H1 (cell line): ENCODE measurements around the gene RIN2. TPM values are rescaled to one million over a fixed set of nuclear protein-coding genes. Genes with fewer than 3 reads are reported as not detected.

Experiments used
- CTCF ChIA-PET: fragments of 300-600 bp; sonication (Branson Sonifier 250); formaldehyde crosslinking; loops from one replicate; lab custom pipeline; 2021; ENCODE audit not compliant: partially characterized antibody; lab: Charles Lee
- POLR2A ChIA-PET: fragments of 300-600 bp; sonication (Branson Sonifier 250); formaldehyde crosslinking; loops from one replicate; lab custom pipeline; 2021; ENCODE audit warnings: inconsistent platforms; ENCODE audit not compliant: partially characterized antibody; lab: Charles Lee
- DNase-seq, 2 experiments: peaks; one replicate each; pipeline versions ENCODE4 v3.0.0 to v3.0.0-alpha.2; 2010 to 2022; ENCODE audit warnings: low spot score in 2 of 2, low read depth in 1 of 2, mixed read lengths in 1 of 2
- FAIRE-seq: peaks from 2 replicates; lab custom pipeline; 2011; peaks lifted over from hg19 to GRCh38; lab: Jason Lieb, UNC
- H2AFZ ChIP-seq: 2 replicates; pipeline ENCODE4 v1.8.1; 2012; ENCODE audit warnings: low read length, inconsistent platforms
- H2AK5ac ChIP-seq: 2 replicates; pipeline ENCODE4 v1.6.1; 2013; ENCODE audit warnings: low read depth, low read length
- H2BK120ac ChIP-seq: replicated peaks from 2 replicates; pipeline ENCODE3; 2013; ENCODE audit warnings: low read depth, low read length, inconsistent platforms
- H2BK12ac ChIP-seq: 2 replicates; pipeline ENCODE4 v1.6.1; 2013; ENCODE audit warnings: low read depth, low read length
- H2BK15ac ChIP-seq: 2 replicates; pipeline ENCODE4 v1.6.1; 2013; ENCODE audit warnings: low read length
- H2BK20ac ChIP-seq: 2 replicates; pipeline ENCODE4 v1.6.1; 2013; ENCODE audit warnings: low read length
- H2BK5ac ChIP-seq: 2 replicates; pipeline ENCODE4 v1.6.1; 2013; ENCODE audit warnings: low read depth, low read length
- H3K14ac ChIP-seq: 2 replicates; pipeline ENCODE4 v1.6.1; 2013; ENCODE audit warnings: inconsistent platforms; ENCODE audit not compliant: insufficient read length
- H3K18ac ChIP-seq: 2 replicates; pipeline ENCODE4 v1.6.1; 2013; ENCODE audit warnings: low read length; ENCODE audit errors: extremely low read depth
- H3K23ac ChIP-seq: 2 replicates; pipeline ENCODE4 v1.6.1; 2013; ENCODE audit warnings: inconsistent platforms; ENCODE audit not compliant: insufficient read length
- H3K23me2 ChIP-seq: 2 replicates; pipeline ENCODE4 v1.6.1; 2013; ENCODE audit warnings: low read depth, low read length
- H3K27ac ChIP-seq: 2 replicates; pipeline ENCODE4 v1.6.1; 2011; ENCODE audit warnings: low read depth, low read length, inconsistent platforms
- H3K27me3 ChIP-seq, 4 experiments: replicated peaks in 1 of 4; 1 replicate in 1 of 4; 2 replicates in 3 of 4; pipeline versions ENCODE4 v1.6.1 to v1.8.1; 2011 to 2013; ENCODE audit warnings: low read length in 3 of 4, mild to moderate bottlenecking in 3 of 4, inconsistent platforms in 2 of 4, mixed read lengths in 2 of 4, moderate library complexity in 1 of 4; ENCODE audit not compliant: control insufficient read depth in 3 of 4, insufficient read depth in 3 of 4; ENCODE audit errors: extremely low read depth in 1 of 4
- H3K36me3 ChIP-seq, 4 experiments: 2 replicates each; pipeline versions ENCODE4 v1.6.1 to v1.8.1; 2011 to 2013; ENCODE audit warnings: mild to moderate bottlenecking in 4 of 4, low read length in 3 of 4, moderate library complexity in 2 of 4, control low read depth in 1 of 4, inconsistent platforms in 1 of 4; ENCODE audit not compliant: insufficient read depth in 4 of 4, control insufficient read depth in 2 of 4
- H3K4ac ChIP-seq: replicated peaks from 2 replicates; pipeline ENCODE3; 2013; ENCODE audit warnings: low read length, low read depth, mixed read lengths, inconsistent platforms; ENCODE audit not compliant: insufficient read length
- H3K4me1 ChIP-seq, 4 experiments: replicated peaks in 1 of 4; 1 replicate in 1 of 4; 2 replicates in 3 of 4; pipeline versions ENCODE4 v1.6.1 to v1.8.1; 2011 to 2013; ENCODE audit warnings: low read length in 3 of 4, inconsistent platforms in 2 of 4, mixed read lengths in 1 of 4; ENCODE audit not compliant: insufficient read depth in 4 of 4, control insufficient read depth in 3 of 4
- H3K4me2 ChIP-seq, 2 experiments: 2 replicates each; pipeline versions ENCODE4 v1.6.1 to v1.8.1; 2011 to 2013; ENCODE audit warnings: low read depth in 2 of 2, low read length in 2 of 2, control low read depth in 1 of 2, inconsistent platforms in 1 of 2, mild to moderate bottlenecking in 1 of 2; ENCODE audit not compliant: insufficient read depth in 1 of 2
- H3K4me3 ChIP-seq, 4 experiments: fragments of 200-600, 300-600 bp in 1 of 4; sonication (generic), shearing (Covaris generic), sonication (Bioruptor Twin) in 1 of 4; 2 replicates each; pipeline versions ENCODE4 v1.5.1 to v1.8.1; 2011 to 2016; ENCODE audit warnings: low read length in 4 of 4, low read depth in 3 of 4, control low read depth in 2 of 4, inconsistent platforms in 2 of 4, mild to moderate bottlenecking in 2 of 4, mixed read lengths in 1 of 4, moderate library complexity in 1 of 4; ENCODE audit not compliant: insufficient read depth in 2 of 4; ENCODE audit errors: extremely low read depth in 1 of 4
- H3K56ac ChIP-seq: replicated peaks from 2 replicates; pipeline ENCODE3; 2013; ENCODE audit warnings: low read depth, mild to moderate bottlenecking, mixed read lengths, low read length, inconsistent platforms; ENCODE audit not compliant: insufficient read length
- H3K79me1 ChIP-seq: 2 replicates; pipeline ENCODE4 v1.6.1; 2013; ENCODE audit warnings: low read depth, low read length, control low read depth
- H3K79me2 ChIP-seq, 2 experiments: 2 replicates each; pipeline versions ENCODE4 v1.6.1 to v1.8.1; 2012 to 2013; ENCODE audit warnings: low read length in 2 of 2, mild to moderate bottlenecking in 2 of 2, inconsistent platforms in 1 of 2; ENCODE audit not compliant: insufficient read depth in 2 of 2, control insufficient read depth in 1 of 2
- H3K9ac ChIP-seq, 4 experiments: replicated peaks in 1 of 4; 1 replicate in 1 of 4; 2 replicates in 3 of 4; pipeline versions ENCODE4 v1.6.1 to v1.8.1; 2011 to 2013; ENCODE audit warnings: low read depth in 3 of 4, low read length in 3 of 4, control low read depth in 2 of 4, mild to moderate bottlenecking in 2 of 4, moderate library complexity in 2 of 4, inconsistent platforms in 1 of 4; ENCODE audit errors: extremely low read depth in 1 of 4
- H3K9me3 ChIP-seq, 2 experiments: 2 replicates each; pipeline versions ENCODE4 v1.6.1 to v1.8.1; 2012 to 2013; ENCODE audit warnings: mild to moderate bottlenecking in 2 of 2, moderate library complexity in 2 of 2, control low read depth in 1 of 2, inconsistent platforms in 1 of 2, low read depth in 1 of 2, low read length in 1 of 2, mixed read lengths in 1 of 2; ENCODE audit not compliant: insufficient read depth in 2 of 2
- H4K20me1 ChIP-seq, 2 experiments: replicated peaks in 1 of 2; 2 replicates each; pipeline versions ENCODE3 to v1.8.1; 2011 to 2013; ENCODE audit warnings: inconsistent platforms in 2 of 2, low read length in 2 of 2, mild to moderate bottlenecking in 1 of 2; ENCODE audit not compliant: insufficient read depth in 2 of 2, control insufficient read depth in 1 of 2
- H4K5ac ChIP-seq: 2 replicates; pipeline ENCODE4 v1.6.1; 2013; ENCODE audit warnings: low read length, low read depth, mixed read lengths, inconsistent platforms; ENCODE audit not compliant: insufficient read length
- H4K8ac ChIP-seq: 2 replicates; pipeline ENCODE4 v1.8.0; 2013; ENCODE audit warnings: mild to moderate bottlenecking, moderate library complexity, low read length, inconsistent platforms; ENCODE audit not compliant: insufficient read depth; ENCODE audit errors: extremely low read depth
- H4K91ac ChIP-seq: replicated peaks from 2 replicates; pipeline ENCODE3; 2013; ENCODE audit warnings: low read length, mixed read lengths, inconsistent platforms; ENCODE audit not compliant: insufficient read length
- CTCF ChIP-seq, 3 experiments: IDR thresholded peaks; 1 replicate in 2 of 3; 2 replicates in 1 of 3; pipeline versions ENCODE4 v1.5.1 to v1.6.1; 2011; ENCODE audit warnings: low read length in 3 of 3, mild to moderate bottlenecking in 3 of 3, inconsistent platforms in 2 of 3, low read depth in 1 of 3, moderate library complexity in 1 of 3; ENCODE audit not compliant: insufficient read depth in 1 of 3; ENCODE audit errors: control extremely low read depth in 1 of 3
- POLR2A ChIP-seq, 2 experiments: IDR thresholded peaks; 1 replicate in 1 of 2; 2 replicates in 1 of 2; pipeline ENCODE4 v1.6.1; 2011; ENCODE audit warnings: low read depth in 2 of 2, low read length in 2 of 2, mild to moderate bottlenecking in 2 of 2; ENCODE audit errors: control extremely low read depth in 1 of 2
- WGBS, 2 experiments: shearing (Covaris generic) in 1 of 2; methylation state at CpG; one replicate each; pipeline versions ENCODE4 v1.1.6 to v1.1.7; 2013 to 2015; ENCODE audit warnings: low lambda C conversion rate in 2 of 2, mixed read lengths in 2 of 2, inconsistent platforms in 1 of 2, low coverage in 1 of 2, missing lambda C conversion rate in 1 of 2; ENCODE audit not compliant: insufficient replicate concordance in 2 of 2, insufficient coverage in 1 of 2, insufficient read length in 1 of 2; ENCODE audit errors: extremely low coverage in 1 of 2, missing lambda C conversion rate in 1 of 2; 5-methylcytosine and 5-hydroxymethylcytosine counted together
- polyA plus RNA-seq, 7 experiments: library from polyadenylated mRNA; depleted of rRNA in 3 of 7; stranded (reverse) in 5 of 7; unstranded in 2 of 7; fragments of >200 nt in 5 of 7; fragments of 200-250 nt in 2 of 7; gene quantifications; 1 replicate in 5 of 7; 2 replicates in 1 of 7; 4 replicates in 1 of 7; pipeline versions ENCODE4 v1.2.1 to v1.2.3, GENCODE V29; 2011 to 2013; ENCODE audit warnings: missing spikeins in 2 of 7, mixed read lengths in 2 of 7
- total RNA-seq: library from RNA; stranded (reverse); fragmentation: NEBNext Ultra II Directional; extraction: Animal tissue kit (Norgen Biotek cat#: 25700); gene quantifications from 2 replicates; pipeline ENCODE4 v1.2.1, GENCODE V29; 2021

The RIN2 gene
- total and polyA plus RNA-seq, 2 of the 8 experiments (the other 6 are each of a cell fraction or from before 2014, with no cell fraction given), result 0.20 to 1.3 TPM

- no peak overlapping the region for H4K8ac ChIP-seq
- H3K4me1 ChIP-seq, result no peaks in the 10 kb centered on the region
- H3K23ac ChIP-seq, result no peak overlapping the region
- H3K79me1 ChIP-seq, result no peaks in the 10 kb centered on the region
- no peak overlapping the region for H4K5ac ChIP-seq
- H4K91ac ChIP-seq, result no peak overlapping the region
- ChIA-PET POLR2A (interaction anchor here (1.0 kb wide), 1 partner anchor 11 kb away, joined by 3 read pairs; no protein-coding TSS in a partner anchor), CTCF (no interaction called here)
- no peaks in the 10 kb centered on the region for H3K27me3 ChIP-seq
- no peak overlapping the region for H3K4me3 ChIP-seq
- peaks cover 0 to 17% of the 10 kb centered on the region in 2 experiments; a peak in 2 of 4 replicates for H3K9me3 ChIP-seq
- no peaks in the 10 kb centered on the region; a peak in 1 of 8 replicates for H3K36me3 ChIP-seq
- H3K9ac ChIP-seq, result no peak overlapping the region
- H3K18ac ChIP-seq, result no peak overlapping the region
- H2BK15ac ChIP-seq, result no peak overlapping the region
- FAIRE-seq (no peak), DNase-seq (no peak)
- H2BK20ac ChIP-seq, result no peak overlapping the region
- H2BK120ac ChIP-seq, result no peak overlapping the region
- H2AK5ac ChIP-seq, result no peak overlapping the region
- no peak overlapping the region for H2BK12ac ChIP-seq
- H3K23me2 ChIP-seq, result peaks cover 3% of the 10 kb centered on the region; the same call in 1 of the 2 replicates
- H3K56ac ChIP-seq, result no peak overlapping the region
- no peaks in the 10 kb centered on the region for H3K79me2 ChIP-seq
- no peak overlapping the region for H3K4me2 ChIP-seq
- no peak overlapping the region for H2BK5ac ChIP-seq
- no peak for TF ChIP-seq POLR2A (IDR thresholded peaks at IDR 0.05; ENCODE audit: control extremely low read depth in 1 of 2, low read depth in 2 of 2, low read length in 2 of 2)
- TF ChIP-seq CTCF (IDR thresholded peaks at IDR 0.05; ENCODE audit: control extremely low read depth in 1 of 3, insufficient read depth in 1 of 3, low read depth in 1 of 3, low read length in 3 of 3), result peak in 1 of 3 experiments; percentile 6; a peak in 1 of 4 replicates
- H2AFZ ChIP-seq, result no peak overlapping the region
- no peak overlapping the region for H3K27ac ChIP-seq
- H4K20me1 ChIP-seq, result no peaks in the 10 kb centered on the region
- H3K14ac ChIP-seq, result no peak overlapping the region
- WGBS, 2 experiments, result 92% methylated on average over 3 of the region's 3 CpGs; no CpG with 5 or more reads in 1 of the 2 experiments
- H3K4ac ChIP-seq, result no peak overlapping the region
These were observed 39.2 kb upstream of the RIN2 start for GRCh38 chr20:19718880-19719279.
